Liver (tissue), 9 donors: ENCODE results near the gene GRIP1. TPM values are rescaled to one million over a fixed set of nuclear protein-coding genes. Genes with fewer than 3 reads are reported as not detected.

Experiments used
- DNase-seq: peaks from one replicate; pipeline ENCODE4 v3.0.0-alpha.2; 2017; ENCODE audit warnings: low spot score
- H3K27ac ChIP-seq, 2 donors: one replicate each; pipeline ENCODE4 v1.7.0; 2013; ENCODE audit warnings: inconsistent platforms in 2 of 2, low read length in 2 of 2, control low read depth in 1 of 2, low read depth in 1 of 2, mild to moderate bottlenecking in 1 of 2
- H3K27me3 ChIP-seq, 4 donors: one replicate each; pipeline versions ENCODE4 v1.6.1 to v1.7.0; 2013; ENCODE audit warnings: low read length in 3 of 4, inconsistent platforms in 1 of 4, mild to moderate bottlenecking in 1 of 4, moderate library complexity in 1 of 4; ENCODE audit not compliant: control insufficient read depth in 4 of 4, insufficient read depth in 4 of 4
- H3K36me3 ChIP-seq, 4 donors: one replicate each; pipeline versions ENCODE4 v1.6.1 to v1.7.0; 2013; ENCODE audit warnings: low read length in 3 of 4, mild to moderate bottlenecking in 3 of 4, low read depth in 1 of 4, moderate library complexity in 1 of 4; ENCODE audit not compliant: control insufficient read depth in 4 of 4, insufficient read depth in 3 of 4
- H3K4me1 ChIP-seq, 4 donors: one replicate each; pipeline versions ENCODE4 v1.6.1 to v1.7.0; 2013; ENCODE audit warnings: low read length in 3 of 4, mild to moderate bottlenecking in 3 of 4, moderate library complexity in 1 of 4; ENCODE audit not compliant: control insufficient read depth in 4 of 4, insufficient read depth in 4 of 4
- H3K4me3 ChIP-seq, 3 donors: one replicate each; pipeline versions ENCODE4 v1.6.1 to v1.7.0; 2013; ENCODE audit warnings: low read length in 3 of 3, control low read depth in 1 of 3, low read depth in 1 of 3, mild to moderate bottlenecking in 1 of 3
- H3K9ac ChIP-seq, 2 donors: one replicate each; pipeline ENCODE4 v1.7.0; 2013; ENCODE audit warnings: low read length in 2 of 2, mild to moderate bottlenecking in 2 of 2, moderate library complexity in 2 of 2, control low read depth in 1 of 2, low read depth in 1 of 2
- H3K9me3 ChIP-seq, 4 donors: one replicate each; pipeline versions ENCODE4 v1.6.1 to v1.7.0; 2013; ENCODE audit warnings: low read length in 3 of 4; ENCODE audit not compliant: control insufficient read depth in 4 of 4
- EGR1 ChIP-seq, 2 donors: IDR thresholded peaks; 2 replicates each; pipeline ENCODE4 v1.6.1; 2016 to 2018; ENCODE audit warnings: antibody characterized with exemption in 2 of 2, low read depth in 2 of 2
- FOXA1 ChIP-seq: IDR thresholded peaks from 2 replicates; pipeline ENCODE4 v1.6.1; 2016; ENCODE audit warnings: antibody characterized with exemption
- FOXA2 ChIP-seq: IDR thresholded peaks from 2 replicates; pipeline ENCODE4 v1.6.1; 2016; ENCODE audit warnings: antibody characterized with exemption
- HNF4A ChIP-seq, 2 donors: conservative IDR thresholded peaks; 2 replicates each; pipeline ENCODE4 v1.6.1; 2016; ENCODE audit warnings: antibody characterized with exemption in 2 of 2, mild to moderate bottlenecking in 2 of 2
- JUND ChIP-seq, 2 donors: IDR thresholded peaks; 2 replicates each; pipeline ENCODE4 v1.6.1; 2016; ENCODE audit warnings: antibody characterized with exemption in 2 of 2
- NR2F2 ChIP-seq: IDR thresholded peaks from 2 replicates; pipeline ENCODE4 v1.6.1; 2016; ENCODE audit warnings: antibody characterized with exemption
- RAD21 ChIP-seq, 2 donors: IDR thresholded peaks; 2 replicates each; pipeline ENCODE4 v1.6.1; 2016; ENCODE audit warnings: antibody characterized with exemption in 2 of 2, mild to moderate bottlenecking in 2 of 2
- RXRA ChIP-seq, 2 donors: IDR thresholded peaks; 2 replicates each; pipeline ENCODE4 v1.6.1; 2017 to 2018; ENCODE audit warnings: antibody characterized with exemption in 2 of 2, mild to moderate bottlenecking in 1 of 2
- SP1 ChIP-seq: IDR thresholded peaks from 2 replicates; pipeline ENCODE4 v1.6.1; 2018; ENCODE audit warnings: antibody characterized with exemption, mild to moderate bottlenecking
- TAF1 ChIP-seq: conservative IDR thresholded peaks from 2 replicates; pipeline ENCODE4 v1.6.1; 2016; ENCODE audit warnings: antibody characterized with exemption, mild to moderate bottlenecking
- YY1 ChIP-seq: IDR thresholded peaks from 2 replicates; pipeline ENCODE4 v1.6.1; 2016; ENCODE audit warnings: antibody characterized with exemption, mild to moderate bottlenecking
- WGBS: extraction: QIAGEN DNeasy Blood & Tissue Kit; methylation state at CpG from one replicate; pipeline ENCODE4 v1.1.7; 2013; 5-methylcytosine and 5-hydroxymethylcytosine counted together
- polyA plus RNA-seq, 2 donors: library from polyadenylated mRNA; stranded (reverse) in 1 of 2; unstranded in 1 of 2; fragments of 200-250 nt in 1 of 2; fragments of >200 nt in 1 of 2; fragmentation: Nextera tagmentation in 1 of 2; extraction: Ambion mirVana in 1 of 2; gene quantifications; one replicate each; pipeline versions ENCODE4 v1.2.1 to v1.2.3, GENCODE V29; 2013 to 2015
- total RNA-seq, 2 donors: library from RNA; depleted of rRNA; stranded (reverse); fragments of >200 nt; gene quantifications; one replicate each; pipeline ENCODE4 v1.2.3, GENCODE V29; 2014
- TF ChIP-seq, protein P1 (sequence below): fragments of 150-350 bp; IDR thresholded peaks from 2 replicates; pipeline ENCODE4 v1.5.1; 2017; ENCODE audit warnings: improper control_type of control experiment, low read depth, low read length; ENCODE audit not compliant: missing input control
- TF ChIP-seq, protein P2 (sequence below): IDR thresholded peaks from 2 replicates; pipeline ENCODE4 v1.6.1; 2016; ENCODE audit warnings: antibody characterized with exemption
- TF ChIP-seq, protein P3 (sequence below): IDR thresholded peaks from 2 replicates; pipeline ENCODE4 v1.6.1; 2016; ENCODE audit warnings: antibody characterized with exemption, mild to moderate bottlenecking
- TF ChIP-seq, protein P4 (sequence below): IDR thresholded peaks from 2 replicates; pipeline ENCODE4 v1.6.1; 2016; ENCODE audit warnings: antibody characterized with exemption
- TF ChIP-seq, protein P5 (sequence below): IDR thresholded peaks from 2 replicates; pipeline ENCODE4 v1.6.1; 2016; ENCODE audit warnings: antibody characterized with exemption
- donor health status: healthy.
- donor health status: healthy.
- donor health status: healthy.
- donor health status: healthy.
- donor health status: healthy.

The GRIP1 gene
- total and polyA plus RNA-seq, 4 donors: 0.05 to 1.5 (median 0.24) TPM

DNA sequence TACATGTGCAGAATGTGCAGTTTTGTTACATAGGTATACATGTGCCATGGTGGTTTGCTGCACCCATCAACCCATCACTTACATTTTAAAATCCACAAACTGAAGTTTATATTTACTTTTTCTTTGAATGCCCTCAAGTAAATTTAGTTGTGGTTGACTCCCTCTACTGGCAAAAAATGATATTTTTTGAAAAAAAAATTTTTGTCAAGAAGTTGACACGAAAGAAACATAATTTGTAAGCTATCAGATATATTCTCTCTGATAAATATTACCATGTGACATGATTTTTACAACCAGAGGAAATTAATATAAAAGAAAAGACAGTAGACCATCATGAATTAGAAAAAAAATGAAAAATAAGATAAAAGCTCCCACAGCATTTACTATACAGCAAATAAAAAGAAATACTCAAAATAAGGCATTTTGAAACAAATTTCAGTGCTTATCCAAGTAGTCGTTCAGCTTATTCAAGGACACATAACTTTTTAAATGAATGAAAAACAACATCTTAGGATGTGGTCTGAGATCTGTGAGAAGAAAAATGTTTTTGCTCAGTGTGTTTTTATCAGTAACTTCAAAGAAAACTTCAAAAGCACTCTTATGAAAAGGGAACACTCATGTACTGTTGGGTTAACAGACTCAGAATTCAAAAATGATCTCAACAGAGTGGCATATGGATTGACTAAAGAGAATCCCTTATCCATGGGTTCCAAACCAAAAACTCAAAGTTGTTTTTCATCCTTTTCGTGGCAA, 30.0 kb upstream of the GRIP1 start:
- H3K9me3 ChIP-seq: no peaks in the 10 kb centered on the region
- no peaks in the 10 kb centered on the region for H3K4me1 ChIP-seq
- no peak overlapping the region for H3K4me3 ChIP-seq
- no peak overlapping the region for H3K9ac ChIP-seq
- 28% methylated on average over 3 of the region's 3 CpGs for WGBS
- no peak for TF ChIP-seq TAF1
- TF ChIP-seq RAD21 (IDR thresholded peaks at IDR 0.05): peak; percentile 29 to 38
- TF ChIP-seq FOXA2: no peak
- TF ChIP-seq, protein P1, sequence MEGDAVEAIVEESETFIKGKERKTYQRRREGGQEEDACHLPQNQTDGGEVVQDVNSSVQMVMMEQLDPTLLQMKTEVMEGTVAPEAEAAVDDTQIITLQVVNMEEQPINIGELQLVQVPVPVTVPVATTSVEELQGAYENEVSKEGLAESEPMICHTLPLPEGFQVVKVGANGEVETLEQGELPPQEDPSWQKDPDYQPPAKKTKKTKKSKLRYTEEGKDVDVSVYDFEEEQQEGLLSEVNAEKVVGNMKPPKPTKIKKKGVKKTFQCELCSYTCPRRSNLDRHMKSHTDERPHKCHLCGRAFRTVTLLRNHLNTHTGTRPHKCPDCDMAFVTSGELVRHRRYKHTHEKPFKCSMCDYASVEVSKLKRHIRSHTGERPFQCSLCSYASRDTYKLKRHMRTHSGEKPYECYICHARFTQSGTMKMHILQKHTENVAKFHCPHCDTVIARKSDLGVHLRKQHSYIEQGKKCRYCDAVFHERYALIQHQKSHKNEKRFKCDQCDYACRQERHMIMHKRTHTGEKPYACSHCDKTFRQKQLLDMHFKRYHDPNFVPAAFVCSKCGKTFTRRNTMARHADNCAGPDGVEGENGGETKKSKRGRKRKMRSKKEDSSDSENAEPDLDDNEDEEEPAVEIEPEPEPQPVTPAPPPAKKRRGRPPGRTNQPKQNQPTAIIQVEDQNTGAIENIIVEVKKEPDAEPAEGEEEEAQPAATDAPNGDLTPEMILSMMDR: peak; percentile 16
- no peak for TF ChIP-seq HNF4A (conservative IDR thresholded peaks at IDR 0.05)
- H3K27ac ChIP-seq: no peak overlapping the region
- peaks cover 0 to 2% (median 0%) of the 10 kb centered on the region in 4 donors for H3K27me3 ChIP-seq
- no peaks in the 10 kb centered on the region for H3K36me3 ChIP-seq
- DNase-seq: no peak

DNA sequence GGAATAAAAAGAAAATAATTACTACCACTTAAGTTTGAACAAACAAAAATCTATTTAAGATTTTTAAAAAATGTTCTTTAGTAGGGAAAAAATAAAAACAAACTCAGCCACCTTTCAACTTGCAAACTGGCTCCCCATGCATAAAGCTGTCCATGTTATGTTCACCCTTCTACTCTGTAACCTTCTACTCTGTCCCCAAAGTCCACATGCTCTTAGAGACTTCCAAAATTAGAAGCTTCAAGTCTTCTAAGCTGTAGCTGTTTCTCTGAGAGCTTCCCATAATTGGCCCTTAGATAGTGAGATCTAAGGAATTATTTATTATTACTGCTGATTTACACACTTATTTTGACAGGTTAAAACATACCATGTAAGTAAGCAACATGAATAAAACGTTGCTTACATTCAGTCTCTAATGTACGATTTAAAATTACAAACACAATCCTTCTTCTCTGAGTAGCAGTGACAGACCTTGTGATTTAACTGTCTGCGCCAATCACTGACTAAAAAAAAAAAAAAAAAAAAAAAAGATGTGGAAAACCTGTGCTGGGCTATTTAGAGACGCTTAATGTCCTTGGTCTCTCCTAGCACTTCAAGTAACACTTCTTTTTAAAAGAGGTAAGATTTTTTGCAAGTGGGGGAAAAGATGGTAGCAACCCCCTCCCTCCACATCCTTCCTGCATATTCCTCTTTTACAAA, 28.3 kb upstream of the GRIP1 start:
- H3K9ac ChIP-seq: no peak overlapping the region
- no peak overlapping the region for H3K4me3 ChIP-seq
- H3K27ac ChIP-seq: no peak overlapping the region
- H3K9me3 ChIP-seq: no peaks in the 10 kb centered on the region
- H3K36me3 ChIP-seq: no peaks in the 10 kb centered on the region
- WGBS: 69% methylated on average over 4 of the region's 4 CpGs
- TF ChIP-seq RXRA (IDR thresholded peaks at IDR 0.05) (no peak), JUND (IDR thresholded peaks at IDR 0.05) (no peak), FOXA2 (no peak), EGR1 (IDR thresholded peaks at IDR 0.05; ENCODE audit: low read depth in 2 of 2) (no peak), TAF1 (no peak), HNF4A (conservative IDR thresholded peaks at IDR 0.05) (no peak), YY1 (no peak), NR2F2 (no peak), RAD21 (IDR thresholded peaks at IDR 0.05) (no peak), SP1 (no peak), FOXA1 (no peak)
- TF ChIP-seq, protein P2, sequence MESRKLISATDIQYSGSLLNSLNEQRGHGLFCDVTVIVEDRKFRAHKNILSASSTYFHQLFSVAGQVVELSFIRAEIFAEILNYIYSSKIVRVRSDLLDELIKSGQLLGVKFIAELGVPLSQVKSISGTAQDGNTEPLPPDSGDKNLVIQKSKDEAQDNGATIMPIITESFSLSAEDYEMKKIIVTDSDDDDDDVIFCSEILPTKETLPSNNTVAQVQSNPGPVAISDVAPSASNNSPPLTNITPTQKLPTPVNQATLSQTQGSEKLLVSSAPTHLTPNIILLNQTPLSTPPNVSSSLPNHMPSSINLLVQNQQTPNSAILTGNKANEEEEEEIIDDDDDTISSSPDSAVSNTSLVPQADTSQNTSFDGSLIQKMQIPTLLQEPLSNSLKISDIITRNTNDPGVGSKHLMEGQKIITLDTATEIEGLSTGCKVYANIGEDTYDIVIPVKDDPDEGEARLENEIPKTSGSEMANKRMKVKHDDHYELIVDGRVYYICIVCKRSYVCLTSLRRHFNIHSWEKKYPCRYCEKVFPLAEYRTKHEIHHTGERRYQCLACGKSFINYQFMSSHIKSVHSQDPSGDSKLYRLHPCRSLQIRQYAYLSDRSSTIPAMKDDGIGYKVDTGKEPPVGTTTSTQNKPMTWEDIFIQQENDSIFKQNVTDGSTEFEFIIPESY: no peak
- TF ChIP-seq, protein P3, sequence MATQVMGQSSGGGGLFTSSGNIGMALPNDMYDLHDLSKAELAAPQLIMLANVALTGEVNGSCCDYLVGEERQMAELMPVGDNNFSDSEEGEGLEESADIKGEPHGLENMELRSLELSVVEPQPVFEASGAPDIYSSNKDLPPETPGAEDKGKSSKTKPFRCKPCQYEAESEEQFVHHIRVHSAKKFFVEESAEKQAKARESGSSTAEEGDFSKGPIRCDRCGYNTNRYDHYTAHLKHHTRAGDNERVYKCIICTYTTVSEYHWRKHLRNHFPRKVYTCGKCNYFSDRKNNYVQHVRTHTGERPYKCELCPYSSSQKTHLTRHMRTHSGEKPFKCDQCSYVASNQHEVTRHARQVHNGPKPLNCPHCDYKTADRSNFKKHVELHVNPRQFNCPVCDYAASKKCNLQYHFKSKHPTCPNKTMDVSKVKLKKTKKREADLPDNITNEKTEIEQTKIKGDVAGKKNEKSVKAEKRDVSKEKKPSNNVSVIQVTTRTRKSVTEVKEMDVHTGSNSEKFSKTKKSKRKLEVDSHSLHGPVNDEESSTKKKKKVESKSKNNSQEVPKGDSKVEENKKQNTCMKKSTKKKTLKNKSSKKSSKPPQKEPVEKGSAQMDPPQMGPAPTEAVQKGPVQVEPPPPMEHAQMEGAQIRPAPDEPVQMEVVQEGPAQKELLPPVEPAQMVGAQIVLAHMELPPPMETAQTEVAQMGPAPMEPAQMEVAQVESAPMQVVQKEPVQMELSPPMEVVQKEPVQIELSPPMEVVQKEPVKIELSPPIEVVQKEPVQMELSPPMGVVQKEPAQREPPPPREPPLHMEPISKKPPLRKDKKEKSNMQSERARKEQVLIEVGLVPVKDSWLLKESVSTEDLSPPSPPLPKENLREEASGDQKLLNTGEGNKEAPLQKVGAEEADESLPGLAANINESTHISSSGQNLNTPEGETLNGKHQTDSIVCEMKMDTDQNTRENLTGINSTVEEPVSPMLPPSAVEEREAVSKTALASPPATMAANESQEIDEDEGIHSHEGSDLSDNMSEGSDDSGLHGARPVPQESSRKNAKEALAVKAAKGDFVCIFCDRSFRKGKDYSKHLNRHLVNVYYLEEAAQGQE: no peak
- TF ChIP-seq, protein P4, sequence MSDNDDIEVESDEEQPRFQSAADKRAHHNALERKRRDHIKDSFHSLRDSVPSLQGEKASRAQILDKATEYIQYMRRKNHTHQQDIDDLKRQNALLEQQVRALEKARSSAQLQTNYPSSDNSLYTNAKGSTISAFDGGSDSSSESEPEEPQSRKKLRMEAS: no peak
- TF ChIP-seq, protein P1: no peak
- TF ChIP-seq, protein P5, sequence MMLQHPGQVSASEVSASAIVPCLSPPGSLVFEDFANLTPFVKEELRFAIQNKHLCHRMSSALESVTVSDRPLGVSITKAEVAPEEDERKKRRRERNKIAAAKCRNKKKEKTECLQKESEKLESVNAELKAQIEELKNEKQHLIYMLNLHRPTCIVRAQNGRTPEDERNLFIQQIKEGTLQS: no peak
- peaks cover 0 to 2% (median 0%) of the 10 kb centered on the region in 4 donors for H3K27me3 ChIP-seq
- no peaks in the 10 kb centered on the region for H3K4me1 ChIP-seq
- DNase-seq: no peak
